GM19438 (cell line): Measurements from ENCODE around the gene OSBPL5.
"Not testable (repeated sequence)": the region's sequence is repeated elsewhere in the genome, so short reads cannot be mapped to it uniquely, and the experiment has no call there.

ENCODE experiments used
- ATAC-seq: cut with Tn5 transposase; IDR thresholded peaks from one replicate; pipeline ENCODE4 v1.9.1; 2021; ENCODE audit warnings: low read depth; ENCODE audit not compliant: unreplicated experiment

OSBPL5 gene

DNA sequence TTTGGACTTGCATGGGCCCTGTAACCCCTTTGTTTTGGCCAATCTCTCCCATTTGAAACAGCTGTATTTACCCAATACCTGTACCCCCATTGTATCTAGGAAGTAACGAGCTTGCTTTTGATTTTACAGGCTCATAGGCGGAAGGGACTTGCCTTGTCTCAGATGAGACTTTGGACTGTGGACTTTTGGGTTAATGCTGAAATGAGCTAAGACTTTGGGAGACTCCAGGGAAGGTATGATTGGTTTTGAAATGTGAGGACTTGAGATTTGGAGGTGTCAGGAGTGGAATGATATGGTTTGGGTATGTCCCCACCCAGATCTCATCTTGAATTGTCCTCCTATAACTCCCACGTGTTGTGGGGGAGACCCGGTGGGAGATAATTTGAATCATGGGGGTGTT lies 101.7 kb downstream of the OSBPL5 start:
- not testable (repeated sequence) for ATAC-seq

DNA sequence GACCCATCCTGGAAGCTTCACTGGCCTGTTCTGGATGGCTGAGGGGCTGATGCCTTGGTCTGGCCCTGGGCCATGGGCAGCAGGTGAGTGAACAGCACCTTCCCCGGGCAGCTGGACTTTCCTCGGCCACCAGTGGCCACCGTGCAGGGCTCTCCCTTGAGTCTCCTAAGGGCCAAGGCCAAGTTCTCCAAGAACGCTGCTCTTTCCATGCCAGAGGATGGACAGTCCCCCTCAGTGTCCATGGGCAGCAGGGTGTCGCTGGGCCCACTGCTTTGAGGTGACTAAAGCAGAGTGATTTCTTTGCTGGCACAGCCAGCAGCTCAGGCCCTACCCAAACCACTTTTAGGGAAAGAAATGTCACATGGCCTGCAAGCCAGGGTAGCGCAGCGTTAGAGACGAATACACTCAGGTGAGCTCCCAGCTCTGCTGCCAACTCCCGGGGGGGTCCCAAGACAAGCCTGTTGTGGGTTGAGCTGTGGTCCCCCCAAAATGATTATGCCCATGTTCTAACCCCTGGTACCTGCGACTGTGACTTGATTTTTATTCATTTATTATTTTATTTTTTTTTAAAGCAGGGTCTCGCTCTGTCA lies 104.6 kb downstream of the OSBPL5 start:
- no peak for ATAC-seq

DNA sequence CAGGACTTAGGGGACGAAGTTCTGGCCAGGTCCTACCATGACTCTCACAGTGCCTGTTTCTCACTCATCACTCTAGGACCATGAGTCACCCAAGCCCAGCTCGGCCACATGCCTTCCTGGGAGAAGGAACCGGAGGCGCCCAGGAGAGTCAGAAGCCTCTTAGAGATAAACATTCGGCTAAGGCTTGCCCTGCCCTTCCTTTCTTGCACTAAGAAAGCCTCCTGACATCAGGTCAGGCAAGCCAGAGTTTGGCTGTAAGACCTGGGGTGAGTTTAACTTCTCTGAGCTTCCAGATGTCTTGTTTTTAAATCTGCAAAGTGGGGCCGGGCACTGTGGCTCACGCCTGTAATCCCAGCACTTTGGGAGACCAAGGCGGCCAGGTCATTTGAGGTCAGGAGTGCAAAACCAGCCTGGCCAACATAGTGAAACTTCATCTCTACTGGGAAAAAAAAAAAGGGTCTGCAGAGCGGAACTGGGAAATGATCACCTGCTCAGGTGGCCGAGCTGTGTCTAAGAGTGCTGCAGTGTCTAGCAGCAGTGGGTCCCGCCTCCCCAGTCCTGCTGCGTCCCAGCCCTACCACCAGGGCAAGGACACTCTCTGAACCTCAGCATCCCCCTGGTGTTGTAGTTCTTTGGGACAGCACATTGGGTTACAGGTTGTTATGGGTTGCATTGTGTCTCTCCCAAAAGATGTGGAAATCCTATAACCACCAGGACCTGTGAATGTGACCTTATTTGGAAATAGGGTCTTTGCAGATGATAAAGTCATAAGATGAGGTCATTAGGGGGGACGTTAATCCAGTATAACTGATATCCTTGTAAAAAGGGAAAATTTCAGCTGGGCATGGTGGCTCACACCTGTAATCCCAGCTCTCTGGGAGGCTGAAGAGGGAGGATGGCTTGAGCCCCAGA lies 106.1 kb downstream of the OSBPL5 start:
- no peak for ATAC-seq

DNA sequence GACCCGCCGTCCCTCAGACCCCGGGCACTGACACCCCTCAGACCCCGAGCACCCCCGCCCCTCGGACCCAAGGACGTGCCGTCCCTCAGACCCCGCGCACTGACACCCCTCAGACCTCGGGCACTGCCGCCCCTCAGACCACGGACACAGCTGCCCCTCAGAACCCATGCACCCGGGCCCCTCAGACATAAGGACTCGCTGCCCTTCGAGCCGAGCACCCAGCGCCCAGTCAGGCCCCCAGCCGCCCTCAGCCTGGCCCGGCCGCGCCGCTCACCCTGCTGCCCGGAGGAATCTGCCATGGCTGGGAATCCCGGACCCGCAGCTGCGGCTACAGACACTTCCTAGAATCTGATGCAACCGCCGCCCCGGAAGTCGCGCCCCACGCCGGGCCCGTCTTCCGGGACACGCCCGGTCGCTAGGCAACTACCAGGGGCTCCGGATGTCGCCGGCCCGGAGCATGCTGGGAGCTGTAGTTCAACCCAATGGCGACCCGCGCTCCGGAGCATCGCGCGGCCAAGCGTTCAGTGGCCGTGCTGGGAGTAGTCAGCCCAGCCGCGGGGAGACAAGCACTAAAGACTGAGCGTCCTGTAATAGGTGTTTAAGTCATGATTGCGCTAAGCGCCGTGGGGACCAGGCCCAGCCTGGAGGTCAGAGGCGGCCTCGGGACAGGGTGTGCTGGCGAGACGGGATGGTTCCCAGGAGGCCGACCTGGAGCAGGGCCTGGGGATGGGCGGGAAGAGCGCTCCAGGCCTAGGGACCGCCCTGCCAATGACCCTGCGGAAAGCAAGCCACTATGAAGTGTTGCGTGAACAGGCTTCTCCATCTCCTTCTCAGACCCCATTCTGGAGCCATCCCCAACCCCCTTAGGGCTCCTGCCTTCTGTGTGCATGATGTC lies 107.8 kb downstream of the OSBPL5 start, which contains the start of gene CARS1:
TSS of gene CARS1 (minus strand) at position 355 of the 895 bp plus-strand sequence. CDS start at position 299, 56 bp downstream.
- ATAC-seq: peak; percentile 94

DNA sequence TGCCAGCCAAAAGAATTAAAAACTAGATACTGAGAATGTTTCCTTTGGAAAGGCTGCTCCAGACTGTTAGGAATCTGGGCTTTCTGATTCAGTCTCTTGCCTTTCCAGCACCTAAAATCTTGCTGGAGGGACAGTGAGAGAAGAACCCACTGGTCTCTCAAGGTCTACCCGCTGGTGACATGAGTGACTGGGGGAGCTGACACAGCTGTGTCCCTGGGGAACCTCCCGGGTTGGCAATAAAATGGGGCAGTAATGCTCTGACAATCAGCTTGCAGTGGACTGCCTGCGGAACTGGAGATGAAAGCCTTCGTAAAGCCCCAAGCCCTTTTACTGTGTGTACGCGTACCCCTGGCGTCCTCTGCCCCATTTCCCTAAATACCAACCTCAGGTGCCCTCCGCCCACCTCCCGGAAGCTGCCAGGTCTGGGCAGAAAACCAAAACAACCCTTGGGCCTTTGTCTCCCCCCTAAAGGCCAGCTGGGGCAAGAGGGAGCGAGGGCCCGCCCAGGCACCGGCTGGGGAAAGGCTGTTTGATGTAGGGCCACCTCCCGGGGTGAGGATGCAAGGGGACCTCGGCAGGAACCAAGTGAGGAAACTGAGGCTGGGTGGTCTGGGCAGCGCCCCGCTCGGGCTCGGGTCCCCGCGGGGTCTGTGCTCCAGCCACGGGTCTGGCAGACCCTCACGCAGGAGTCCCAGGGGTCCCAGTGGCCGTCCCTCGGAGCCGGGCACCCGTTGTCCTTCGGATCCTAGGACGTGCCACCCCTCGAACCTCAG lies 108.6 kb downstream of the OSBPL5 start:
- ATAC-seq: no peak

DNA sequence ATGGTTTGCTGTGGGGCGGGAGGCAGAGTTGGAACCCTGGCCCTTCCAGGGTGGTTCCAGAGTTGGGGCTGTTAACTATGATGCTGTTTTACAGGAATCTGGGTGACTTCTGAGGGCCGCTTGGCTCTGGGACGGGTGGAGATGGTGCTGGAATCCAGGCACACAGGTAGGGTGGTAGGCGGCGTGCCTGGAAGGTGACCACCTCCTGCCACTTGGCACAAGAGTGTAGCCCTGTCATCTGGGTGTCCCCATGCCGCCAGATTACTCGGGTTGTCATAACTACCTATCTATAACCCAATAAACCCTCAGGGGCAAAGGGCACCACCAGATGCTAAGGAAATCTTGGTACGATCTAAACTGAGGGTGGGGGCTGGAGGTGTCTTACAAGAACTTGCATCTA lies 109.2 kb downstream of the OSBPL5 start:
- ATAC-seq: no peak

DNA sequence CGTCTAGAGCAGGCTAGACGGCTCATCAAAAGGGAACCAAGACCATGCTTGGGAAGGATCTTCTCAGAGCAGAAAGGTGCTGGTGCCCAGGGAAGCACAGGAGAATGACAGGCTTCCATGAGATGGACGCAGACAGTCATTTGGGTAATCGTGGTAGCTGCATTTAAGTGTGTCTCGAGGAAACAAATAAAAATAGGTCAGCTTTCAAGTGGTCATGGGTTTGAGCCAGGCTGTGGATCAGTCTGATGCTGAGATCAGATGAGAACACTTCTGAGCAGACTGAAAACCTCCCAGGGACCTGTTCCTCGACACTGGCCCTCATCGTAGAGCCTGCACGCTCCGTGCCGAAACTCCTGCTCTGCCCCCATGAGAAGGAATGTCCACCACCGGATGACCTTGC lies 112.5 kb downstream of the OSBPL5 start:
- no peak for ATAC-seq

DNA sequence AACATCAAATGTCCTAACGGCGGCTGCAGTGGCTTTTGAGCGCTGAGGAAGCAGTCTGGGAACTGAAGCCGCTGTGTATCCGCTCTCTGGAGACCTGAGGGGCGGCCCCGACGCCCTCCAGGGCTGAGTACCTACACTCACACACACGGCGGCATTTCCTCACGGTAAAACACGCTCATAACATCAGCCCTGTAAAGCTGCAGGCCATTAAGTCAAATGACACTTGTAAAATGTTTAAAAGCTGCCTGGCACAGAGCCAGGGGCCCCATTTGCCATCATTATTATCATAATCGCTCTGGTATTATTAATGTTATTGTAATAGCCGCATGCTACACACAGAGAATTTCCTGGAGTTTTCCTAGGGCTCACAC lies 113.0 kb downstream of the OSBPL5 start:
- ATAC-seq: no peak

DNA sequence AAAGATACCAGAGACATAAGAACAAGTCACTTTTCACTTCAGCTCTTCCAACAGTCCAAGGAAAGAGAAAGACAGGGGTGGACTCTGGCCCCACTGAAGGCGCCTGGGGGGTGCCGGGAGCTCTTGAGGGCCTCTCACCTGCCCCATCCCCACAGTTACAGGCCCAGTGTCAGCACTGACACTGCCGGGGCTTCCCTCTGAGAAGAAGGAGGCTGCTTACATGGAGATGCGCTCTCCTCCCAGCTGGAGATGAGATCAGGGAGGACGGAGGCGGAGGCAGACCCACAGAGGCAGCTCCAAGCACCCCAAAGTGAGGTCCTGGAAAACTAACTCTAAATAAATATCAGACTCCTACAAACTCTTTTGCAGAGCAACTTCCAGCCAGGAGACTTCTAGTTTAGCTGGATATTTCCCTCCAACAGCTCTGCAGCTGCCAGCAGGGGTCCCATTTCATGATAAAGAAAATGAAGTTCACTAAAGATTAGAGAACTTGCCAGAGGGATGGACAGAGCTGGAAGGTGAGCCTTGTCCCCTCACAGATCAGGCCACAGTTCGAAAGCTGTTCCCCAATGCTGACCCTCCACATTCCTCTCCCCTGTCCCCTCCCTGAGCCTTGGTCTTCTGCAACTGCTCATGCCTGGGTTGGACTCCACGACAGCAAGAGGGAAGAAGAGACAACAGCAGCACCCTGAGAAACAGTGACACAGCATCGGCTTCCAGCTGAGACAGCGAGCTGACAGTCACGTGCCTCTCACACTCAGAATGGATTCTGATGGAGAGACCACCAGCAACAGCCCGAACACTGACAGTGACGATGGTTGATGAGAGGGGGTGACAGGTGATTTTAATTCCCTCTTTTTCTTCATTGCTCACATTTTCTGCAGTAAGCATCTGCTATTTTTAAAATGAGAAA lies 113.7 kb downstream of the OSBPL5 start:
- no peak for ATAC-seq

DNA sequence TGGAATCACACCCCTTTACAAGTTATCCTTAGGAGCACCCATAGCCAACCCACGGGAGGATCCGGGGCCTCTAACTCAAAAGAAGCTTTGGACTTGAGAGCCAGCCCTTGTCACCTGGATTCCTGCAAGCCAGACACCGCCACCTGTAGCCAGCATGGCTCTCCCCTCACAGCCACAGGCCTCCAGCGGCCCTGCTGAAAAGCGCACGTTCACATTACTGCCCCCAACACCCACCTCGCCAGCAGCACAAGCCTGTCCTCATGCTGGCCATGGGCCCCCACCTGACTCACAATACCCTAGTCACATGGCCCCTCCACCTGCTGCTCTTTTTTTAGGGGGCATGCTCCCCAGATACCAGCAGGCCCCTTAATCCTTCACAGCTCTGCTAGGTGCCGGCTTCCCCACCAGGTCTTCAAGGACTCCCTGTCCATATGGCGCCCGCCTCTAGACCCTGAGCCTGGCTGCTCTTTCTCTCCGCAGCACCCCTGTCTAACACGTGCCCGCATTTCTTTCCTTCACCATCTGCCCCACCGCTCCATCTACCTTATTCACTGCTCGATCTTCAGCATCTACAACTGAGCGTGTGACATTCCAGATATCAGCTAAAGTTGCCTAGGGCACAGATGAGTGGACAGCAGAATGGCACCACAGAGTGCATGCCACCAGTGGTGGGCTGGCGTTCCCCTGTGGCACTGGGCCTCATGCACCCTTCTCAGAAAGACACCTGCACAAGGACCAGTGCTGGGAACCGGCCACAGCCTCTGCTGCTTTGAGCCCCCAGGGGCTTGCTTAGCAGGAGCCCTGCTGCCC lies 114.5 kb downstream of the OSBPL5 start:
- no peak for ATAC-seq

DNA sequence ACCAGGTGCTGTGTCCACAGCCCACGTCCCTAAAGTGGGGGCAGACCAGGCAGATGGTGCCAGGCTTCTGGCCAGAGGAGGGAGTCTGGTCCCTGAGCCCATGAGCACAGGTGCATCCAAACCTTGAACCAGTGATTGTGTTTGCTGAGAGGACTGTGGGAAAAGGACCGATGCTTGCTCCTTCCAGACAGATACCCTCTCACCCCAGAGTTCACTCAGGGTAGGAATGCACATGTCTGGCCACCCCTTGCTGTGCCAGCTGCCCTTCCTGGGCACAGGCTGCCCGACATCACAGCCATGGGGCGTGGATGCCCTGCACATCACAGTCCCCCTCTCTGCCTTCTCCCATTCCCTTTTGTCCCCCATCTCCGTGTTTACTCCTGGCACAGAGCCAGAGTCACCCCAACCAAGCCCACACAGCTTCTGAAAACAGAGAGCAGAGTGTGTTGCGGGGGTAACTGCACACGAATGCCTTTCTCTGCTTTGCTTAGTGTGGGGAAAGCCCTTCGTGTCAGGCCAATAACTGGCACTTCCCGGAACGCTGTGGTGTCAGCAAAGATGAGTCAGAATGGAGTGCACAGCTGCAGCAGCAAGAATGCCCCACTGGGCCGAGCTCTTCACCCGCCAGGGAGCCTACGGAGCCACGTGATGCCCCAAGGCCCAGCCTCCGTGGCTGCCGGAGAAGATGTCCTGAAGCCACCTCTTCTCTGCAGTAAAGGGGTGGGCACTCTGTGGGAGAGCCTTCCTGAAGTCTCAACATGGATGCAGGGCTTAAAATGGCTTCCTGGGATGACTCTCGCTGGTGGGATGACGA lies 115.5 kb downstream of the OSBPL5 start:
- peak; percentile 86 for ATAC-seq

DNA sequence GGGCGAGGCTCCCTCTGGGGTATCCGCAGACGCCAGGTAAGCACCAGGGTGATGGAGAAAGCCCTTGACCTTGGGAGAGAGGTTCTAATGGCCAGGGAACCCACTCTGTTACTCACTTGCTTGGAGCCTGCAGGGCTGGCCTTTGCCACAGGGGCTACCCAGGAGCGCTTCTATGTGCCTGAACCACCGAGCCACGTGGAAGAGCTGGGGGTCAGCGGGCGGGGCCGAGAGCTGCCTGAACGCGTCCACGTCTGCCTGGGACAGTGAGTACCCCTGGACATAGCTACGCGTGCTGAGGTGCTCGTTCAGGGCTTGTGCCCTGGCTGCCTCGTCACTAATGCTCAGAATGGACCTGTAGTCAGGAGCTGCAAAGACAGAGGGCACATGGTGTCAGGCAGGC lies 117.5 kb downstream of the OSBPL5 start:
- ATAC-seq: no peak

DNA sequence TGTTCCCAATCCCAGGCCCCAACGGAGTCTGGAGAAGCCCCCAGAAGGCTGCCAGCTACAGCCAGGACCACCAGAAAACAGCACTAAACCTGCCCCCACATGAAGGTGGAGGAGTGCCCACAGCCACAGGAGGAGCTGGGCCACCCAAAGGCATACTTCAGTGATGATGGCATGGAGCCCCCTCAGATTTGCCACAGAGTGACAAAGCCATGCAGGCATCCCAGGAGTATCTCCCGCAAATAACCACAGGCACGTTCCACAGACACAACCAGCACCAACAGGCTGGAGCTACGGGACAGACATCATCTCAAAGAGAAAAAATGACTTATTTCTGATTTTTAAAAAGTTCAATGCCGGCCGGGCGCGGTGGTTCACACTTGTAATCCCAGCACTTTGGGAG lies 118.5 kb downstream of the OSBPL5 start:
- ATAC-seq: no peak

DNA sequence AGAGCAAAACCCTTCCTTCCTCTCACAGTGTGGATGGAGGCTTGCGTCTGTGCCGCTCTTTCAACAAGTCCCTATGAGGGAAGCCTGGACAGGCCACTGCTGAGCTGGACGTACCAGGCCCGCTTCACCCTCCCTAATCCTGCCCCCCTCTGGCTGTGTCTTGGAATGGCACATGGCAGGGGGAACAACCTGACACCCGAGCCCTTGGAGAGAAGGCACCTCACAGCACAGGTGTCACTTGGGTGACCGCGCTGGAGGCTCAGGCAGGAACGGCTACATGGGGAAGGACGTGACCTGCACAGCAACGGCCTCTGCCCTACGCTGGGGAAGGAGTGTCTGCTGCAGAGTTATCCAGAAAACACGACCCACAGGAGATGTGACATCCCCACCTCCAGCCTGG lies 118.9 kb downstream of the OSBPL5 start:
- ATAC-seq: no peak

DNA sequence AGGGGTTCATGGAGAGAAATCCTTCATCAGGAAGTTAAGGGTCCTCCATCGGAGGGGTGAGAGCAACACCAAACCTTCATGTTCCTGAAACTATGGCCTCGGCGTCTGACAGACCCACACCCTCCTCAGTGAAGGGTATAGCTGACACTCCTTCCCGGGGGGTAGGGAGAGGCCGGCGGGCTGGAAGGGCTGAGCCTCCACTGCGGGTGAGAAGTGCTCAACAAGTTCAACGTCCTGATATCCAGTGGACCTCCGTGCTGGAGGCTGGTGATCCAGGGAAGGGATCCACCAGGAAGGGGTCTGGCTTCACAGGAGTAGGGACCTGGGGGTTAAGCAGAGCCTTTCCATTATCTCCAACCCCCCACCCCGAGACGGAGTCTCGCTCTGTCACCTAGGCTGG lies 120.2 kb downstream of the OSBPL5 start:
- ATAC-seq: no peak

DNA sequence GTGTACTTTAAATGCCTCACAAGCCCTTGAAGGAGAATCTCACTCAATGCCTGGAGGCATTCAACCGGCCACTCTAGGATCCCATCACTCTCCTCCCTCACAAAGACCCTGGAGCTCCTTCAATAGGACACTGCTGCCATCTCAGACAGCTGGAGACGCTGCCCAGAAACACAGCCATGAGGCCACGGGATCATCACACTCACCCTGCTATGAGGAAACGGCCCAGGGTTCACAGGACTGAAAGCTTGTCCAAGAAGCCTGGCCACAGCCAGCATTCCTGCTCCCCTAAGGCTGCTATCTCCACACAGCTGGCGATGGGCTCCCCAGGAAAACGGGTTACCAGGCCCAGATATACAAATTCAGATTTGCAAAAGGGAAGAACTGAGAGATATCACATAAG lies 121.1 kb downstream of the OSBPL5 start:
- ATAC-seq: no peak

DNA sequence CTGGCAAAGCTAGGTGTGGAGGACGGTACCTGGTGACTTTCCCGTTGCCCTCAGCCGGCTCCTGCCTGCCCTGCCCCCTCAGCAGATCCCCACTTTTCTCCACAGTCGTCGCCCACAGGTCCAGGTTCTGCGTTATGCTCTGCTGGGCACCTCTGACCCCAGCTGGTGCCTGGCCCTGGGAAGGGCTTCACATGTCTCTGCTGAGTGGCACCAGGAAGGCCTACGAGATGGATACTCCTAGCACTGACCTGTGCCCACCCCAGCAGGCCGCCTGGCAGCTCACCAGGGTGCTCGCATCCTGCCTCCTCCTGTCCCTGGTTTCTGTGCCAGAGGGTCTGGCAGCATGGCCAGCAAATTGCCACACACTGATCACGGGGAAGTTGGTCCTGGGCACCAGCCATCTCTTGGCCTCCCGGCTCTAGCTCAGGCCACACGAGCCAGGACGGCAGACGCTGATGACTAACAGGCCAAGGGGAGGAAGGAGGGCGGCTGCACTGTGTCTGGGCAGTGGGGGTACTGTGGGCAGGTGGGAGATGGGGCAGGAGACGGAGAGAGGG lies 121.7 kb downstream of the OSBPL5 start:
- no peak for ATAC-seq
